Measurements from ENCODE around the gene KIRREL3.

DNA sequence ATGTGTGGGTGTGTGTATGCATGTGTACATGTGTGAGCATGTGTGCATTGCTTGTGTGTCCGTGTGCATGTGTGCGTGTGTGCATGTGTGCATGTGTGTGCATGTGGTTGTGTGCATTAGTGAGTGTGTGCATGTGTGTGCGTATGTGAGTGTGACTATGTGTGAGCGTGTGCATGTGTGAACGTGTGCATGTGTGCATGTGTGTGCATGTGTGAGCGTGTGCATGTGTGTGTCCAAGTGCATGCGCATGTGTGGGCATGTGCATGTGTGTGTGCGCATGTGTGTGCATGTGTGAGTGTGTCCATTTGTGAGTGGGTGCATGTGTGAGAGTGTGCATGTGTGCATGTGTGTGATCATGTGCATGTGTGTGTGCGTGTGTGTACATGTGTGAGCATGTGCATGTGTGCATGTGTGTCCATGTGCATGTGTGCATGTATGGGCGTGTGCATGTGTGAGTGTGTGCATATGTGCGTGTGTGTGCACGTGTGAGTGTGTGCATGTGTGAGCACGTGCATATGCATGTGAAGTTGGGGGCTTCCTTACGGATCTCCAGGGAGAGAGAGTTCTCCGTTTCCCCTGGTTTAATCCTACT lies 549.3 kb downstream of the KIRREL3 start:
- TF ChIP-seq GATA2 (IDR thresholded peaks at IDR 0.05; ENCODE audit: low read depth, low read length), result no peak
- TF ChIP-seq GATA3 (IDR thresholded peaks at IDR 0.05; ENCODE audit: low read depth, low read length), result no peak
